Ishikawa (cell line): Measurements from ENCODE around the gene CD9.

Experiments
- CEBPB ChIP-seq: IDR thresholded peaks from 2 replicates; pipeline ENCODE4 v1.6.1; 2012
- CREB1 ChIP-seq: IDR thresholded peaks from 2 replicates; pipeline ENCODE4 v1.6.1; 2012; ENCODE audit warnings: low read depth
- EGR1 ChIP-seq: IDR thresholded peaks from 2 replicates; pipeline ENCODE4 v1.6.1; 2012
- EP300 ChIP-seq: IDR thresholded peaks from 2 replicates; pipeline ENCODE4 v1.6.1; 2012; ENCODE audit warnings: borderline replicate concordance
- FOXM1 ChIP-seq: IDR thresholded peaks from 2 replicates; pipeline ENCODE4 v1.6.1; 2012; ENCODE audit warnings: low read depth, borderline replicate concordance
- NFIC ChIP-seq: IDR thresholded peaks from 2 replicates; pipeline ENCODE4 v1.6.1; 2012
- RAD21 ChIP-seq: IDR thresholded peaks from 2 replicates; pipeline ENCODE4 v1.6.1; 2012; ENCODE audit warnings: low read depth
- TAF1 ChIP-seq: IDR thresholded peaks from 2 replicates; pipeline ENCODE4 v1.6.1; 2012; ENCODE audit warnings: low read depth, mild to moderate bottlenecking
- TEAD4 ChIP-seq: IDR thresholded peaks from 2 replicates; pipeline ENCODE4 v1.6.1; 2012
- YY1 ChIP-seq: IDR thresholded peaks from 2 replicates; pipeline ENCODE4 v1.6.1; 2012; ENCODE audit warnings: low read depth
- ZBTB7A ChIP-seq: IDR thresholded peaks from 2 replicates; pipeline ENCODE4 v1.6.1; 2012; ENCODE audit warnings: low read depth
- TF ChIP-seq, protein P1 (sequence below): IDR thresholded peaks from 2 replicates; pipeline ENCODE4 v1.6.1; 2012

DNA sequence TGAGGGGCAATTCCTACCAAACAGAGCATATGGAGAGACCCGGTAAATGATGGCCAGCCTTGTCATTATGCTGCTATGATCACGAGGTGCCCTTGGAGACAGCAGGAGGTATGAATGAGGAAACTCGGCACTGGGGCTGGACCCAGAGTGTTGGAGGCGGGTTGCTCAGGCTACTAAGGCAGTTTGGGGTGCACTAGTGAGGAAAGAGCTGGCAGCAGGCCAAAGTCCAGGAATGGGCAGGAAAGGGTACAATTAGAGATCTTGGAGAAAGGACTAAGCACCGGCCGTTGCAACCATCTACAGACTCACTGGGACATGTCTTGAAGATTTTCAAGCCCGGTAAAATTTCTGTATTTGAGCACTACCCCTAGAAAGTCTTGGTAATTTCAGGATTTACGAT is 54.3 kb downstream of the CD9 start:
- no peak for TF ChIP-seq CEBPB
- TF ChIP-seq EGR1, result no peak
- TF ChIP-seq RAD21, result no peak
- TF ChIP-seq, protein P1, sequence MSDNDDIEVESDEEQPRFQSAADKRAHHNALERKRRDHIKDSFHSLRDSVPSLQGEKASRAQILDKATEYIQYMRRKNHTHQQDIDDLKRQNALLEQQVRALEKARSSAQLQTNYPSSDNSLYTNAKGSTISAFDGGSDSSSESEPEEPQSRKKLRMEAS, result no peak
- no peak for TF ChIP-seq TEAD4
- no peak for TF ChIP-seq NFIC
- no peak for TF ChIP-seq YY1
- no peak for TF ChIP-seq CREB1
- TF ChIP-seq ZBTB7A, result no peak
- no peak for TF ChIP-seq EP300
- no peak for TF ChIP-seq TAF1
- TF ChIP-seq FOXM1, result no peak
